Epithelial cell of proximal tubule (primary cell): ENCODE data around the gene PIK3IP1. TPM values are rescaled to one million over a fixed set of nuclear protein-coding genes. Genes with fewer than 3 reads are reported as not detected.

Experiments used
- DNase-seq: peaks from one replicate; pipeline ENCODE4 v3.0.0-alpha.2; 2011; ENCODE audit warnings: low read depth
- H3K4me3 ChIP-seq: 2 replicates; pipeline ENCODE4 v1.5.1; 2011; ENCODE audit warnings: low read depth, mild to moderate bottlenecking, low read length
- CTCF ChIP-seq: conservative IDR thresholded peaks from 2 replicates; pipeline ENCODE4 v1.5.1; 2012; ENCODE audit warnings: low read depth, mild to moderate bottlenecking, low read length
- total RNA-seq: library from RNA; depleted of rRNA; stranded (reverse); fragments of >200 nt; gene quantifications from 2 replicates; pipeline ENCODE4 v1.2.3, GENCODE V29; 2015

The PIK3IP1 gene
- 2.6 and 11.8 TPM in 2 replicates for total RNA-seq

GRCh38 chr22:31292236-31292989, at the start of gene PIK3IP1:
PIK3IP1 (minus strand) TSS chr22:31292488; CDS start chr22:31292344, 144 bp downstream.
- no peak for DNase-seq
- TF ChIP-seq CTCF = peak; percentile 52
- peak within 1 kb of the TSS; percentile 70 for H3K4me3 ChIP-seq

- H3K4me3 ChIP-seq = no peak overlapping the region
- no peak for DNase-seq
- no peak for TF ChIP-seq CTCF
These were observed 49.2 kb upstream of the PIK3IP1 start for GRCh38 chr22:31341386-31342088.

- no peak overlapping the region for H3K4me3 ChIP-seq
- DNase-seq = no peak
- TF ChIP-seq CTCF = no peak
These were observed 48.5 kb upstream of the PIK3IP1 start for GRCh38 chr22:31340765-31341247.

GRCh38 chr22:31340360-31340759, 48.1 kb upstream of the PIK3IP1 start:
- no peak overlapping the region for H3K4me3 ChIP-seq
- no peak for DNase-seq
- TF ChIP-seq CTCF = no peak

- no peak for TF ChIP-seq CTCF
- DNase-seq = no peak
- no peak overlapping the region for H3K4me3 ChIP-seq
These were observed 47.0 kb upstream of the PIK3IP1 start for GRCh38 chr22:31339148-31339832.

GRCh38 chr22:31337178-31337577, 44.9 kb upstream of the PIK3IP1 start:
- DNase-seq = no peak
- H3K4me3 ChIP-seq = no peak overlapping the region
- no peak for TF ChIP-seq CTCF
